ENCODE data around the gene RPN2.

Gene RPN2

GRCh38 chr20:37238935-37239451, 59.9 kb downstream of the RPN2 start:
- no peak for DNase-seq (ENCODE audit: low read depth in 3 of 3, low spot score in 1 of 3)

- DNase-seq (ENCODE audit: low read depth in 3 of 3, low spot score in 1 of 3), result no peak
Observed at GRCh38 chr20:37240337-37241067, 61.4 kb downstream of the RPN2 start.

GRCh38 chr20:37242503-37242902, 63.4 kb downstream of the RPN2 start:
- no peak for DNase-seq (ENCODE audit: low read depth in 3 of 3, low spot score in 1 of 3)

- DNase-seq (ENCODE audit: low read depth in 3 of 3, low spot score in 1 of 3), result no peak
Observed at GRCh38 chr20:37243076-37243936, 64.2 kb downstream of the RPN2 start.

- DNase-seq (ENCODE audit: low read depth in 3 of 3, low spot score in 1 of 3), result no peak
Observed at GRCh38 chr20:37243937-37244571, 64.9 kb downstream of the RPN2 start.

GRCh38 chr20:37244572-37244957, 65.4 kb downstream of the RPN2 start:
- DNase-seq (ENCODE audit: low read depth in 3 of 3, low spot score in 1 of 3), result no peak

GRCh38 chr20:37245216-37246150, 66.4 kb downstream of the RPN2 start:
- DNase-seq (ENCODE audit: low read depth in 3 of 3, low spot score in 1 of 3), result no peak

GRCh38 chr20:37246736-37247135, 67.6 kb downstream of the RPN2 start:
- DNase-seq (ENCODE audit: low read depth in 3 of 3, low spot score in 1 of 3), result no peak

- DNase-seq (ENCODE audit: low read depth in 3 of 3, low spot score in 1 of 3), result no peak
Observed at GRCh38 chr20:37247547-37247946, 68.4 kb downstream of the RPN2 start.

GRCh38 chr20:37249304-37249703, 70.2 kb downstream of the RPN2 start:
- no peak for DNase-seq (ENCODE audit: low read depth in 3 of 3, low spot score in 1 of 3)

- no peak for DNase-seq (ENCODE audit: low read depth in 3 of 3, low spot score in 1 of 3)
Observed at GRCh38 chr20:37251825-37252477, 72.8 kb downstream of the RPN2 start.

GRCh38 chr20:37253087-37253486, 74.0 kb downstream of the RPN2 start:
- DNase-seq (ENCODE audit: low read depth in 3 of 3, low spot score in 1 of 3), result no peak

- DNase-seq (ENCODE audit: low read depth in 3 of 3, low spot score in 1 of 3), result no peak
Observed at GRCh38 chr20:37254114-37254878, 75.2 kb downstream of the RPN2 start.

GRCh38 chr20:37256286-37256685, 77.2 kb downstream of the RPN2 start:
- no peak for DNase-seq (ENCODE audit: low read depth in 3 of 3, low spot score in 1 of 3)

GRCh38 chr20:37257530-37257929, 78.4 kb downstream of the RPN2 start:
- DNase-seq (ENCODE audit: low read depth in 3 of 3, low spot score in 1 of 3), result no peak

GRCh38 chr20:37257988-37258387, 78.9 kb downstream of the RPN2 start:
- DNase-seq (ENCODE audit: low read depth in 3 of 3, low spot score in 1 of 3), result no peak

- no peak for DNase-seq (ENCODE audit: low read depth in 3 of 3, low spot score in 1 of 3)
Observed at GRCh38 chr20:37259031-37259430, 79.9 kb downstream of the RPN2 start.

- no peak for DNase-seq (ENCODE audit: low read depth in 3 of 3, low spot score in 1 of 3)
Observed at GRCh38 chr20:37259865-37260264, 80.7 kb downstream of the RPN2 start.

GRCh38 chr20:37260923-37261322, 81.8 kb downstream of the RPN2 start:
- no peak for DNase-seq (ENCODE audit: low read depth in 3 of 3, low spot score in 1 of 3)

Data from stimulated activated CD4-positive, alpha-beta T cell treated with anti-CD3 and anti-CD28 coated beads, TNF-alpha, amount 100 ng/mL, for 1 hour (primary cell).